ENCODE measurements around the gene LRP8.

Gene LRP8

GRCh38 chr1:53368314-53369033 lies 40.6 kb upstream of the LRP8 start:
- Histone ChIP-seq H3K23ac (ENCODE audit: low read depth, low read length, poor library complexity) (peak overlapping the region; percentile 23), H3K36me3 (replicated peaks in 1 of 2; ENCODE audit: control insufficient read depth in 2 of 2, insufficient read depth in 2 of 2, low read length in 2 of 2) (no peaks in the 10 kb centered on the region), H3K27ac (replicated peaks; ENCODE audit: low read length) (no peak overlapping the region), H3K4me2 (ENCODE audit: insufficient read depth, low read length, poor library complexity, severe bottlenecking) (no peak overlapping the region), H3K27me3 (ENCODE audit: control insufficient read depth in 3 of 3, insufficient read depth in 3 of 3, low read depth in 1 of 3, low read length in 3 of 3) (peaks cover 0 to 40% (median 0%) of the 10 kb centered on the region in 3 experiments), H3K4ac (ENCODE audit: low read length) (no peak overlapping the region), H3K79me1 (ENCODE audit: low read depth, low read length) (no peaks in the 10 kb centered on the region), H3K9ac (ENCODE audit: low read depth, low read length, poor library complexity) (no peak overlapping the region), H3K14ac (ENCODE audit: low read length) (peak overlapping the region; percentile 91), H3K4me1 (ENCODE audit: control insufficient read depth in 2 of 2, insufficient read depth in 1 of 2, low read depth in 1 of 2, low read length in 2 of 2) (no peaks in the 10 kb centered on the region), H2BK12ac (ENCODE audit: low read length) (no peak overlapping the region), H3K18ac (ENCODE audit: low read length) (peak overlapping the region; percentile 72), H2AFZ (ENCODE audit: low read length) (no peak overlapping the region), H3K4me3 (ENCODE audit: low read length in 2 of 2) (no peak overlapping the region), H2BK120ac (ENCODE audit: low read depth, low read length) (no peak overlapping the region), H2AK5ac (ENCODE audit: low read depth, low read length) (peak overlapping the region; percentile 91), H3K9me3 (replicated peaks in 1 of 2; ENCODE audit: control insufficient read depth in 2 of 2, insufficient read depth in 1 of 2, low read depth in 1 of 2, low read length in 2 of 2) (no peaks in the 10 kb centered on the region), H2BK5ac (ENCODE audit: low read length) (no peak overlapping the region), H4K91ac (ENCODE audit: low read depth, low read length, poor library complexity) (no peak overlapping the region), H4K8ac (ENCODE audit: low read depth, low read length) (no peak overlapping the region), H2BK15ac (ENCODE audit: low read length) (peak overlapping the region; percentile 70)
- no peak for DNase-seq (ENCODE audit: low spot score)
- WGBS, 2 donors (ENCODE audit: extremely low coverage in 2 of 2, insufficient read length in 2 of 2, insufficient replicate concordance in 1 of 2) = no CpG with 5 or more reads among the region's 14 CpGs

- H2BK5ac ChIP-seq (ENCODE audit: low read length) = no peak overlapping the region
- no peak overlapping the region for H3K9ac ChIP-seq (ENCODE audit: low read depth, low read length, poor library complexity)
- H3K27ac ChIP-seq (replicated peaks; ENCODE audit: low read length) = no peak overlapping the region
- H2AK5ac ChIP-seq (ENCODE audit: low read depth, low read length) = no peak overlapping the region
- peaks cover 0 to 40% (median 0%) of the 10 kb centered on the region in 3 experiments for H3K27me3 ChIP-seq (ENCODE audit: control insufficient read depth in 3 of 3, insufficient read depth in 3 of 3, low read depth in 1 of 3, low read length in 3 of 3)
- no peak overlapping the region for H3K23ac ChIP-seq (ENCODE audit: low read depth, low read length, poor library complexity)
- no peak overlapping the region for H2BK15ac ChIP-seq (ENCODE audit: low read length)
- no peaks in the 10 kb centered on the region for H3K79me1 ChIP-seq (ENCODE audit: low read depth, low read length)
- H3K4me1 ChIP-seq (ENCODE audit: control insufficient read depth in 2 of 2, insufficient read depth in 1 of 2, low read depth in 1 of 2, low read length in 2 of 2) = peaks cover 0 to 2% of the 10 kb centered on the region in 2 donors
- peaks cover 0 to 2% of the 10 kb centered on the region in 2 donors for H3K9me3 ChIP-seq (replicated peaks in 1 of 2; ENCODE audit: control insufficient read depth in 2 of 2, insufficient read depth in 1 of 2, low read depth in 1 of 2, low read length in 2 of 2)
- H3K4me3 ChIP-seq (ENCODE audit: low read length in 2 of 2) = no peak overlapping the region
- H3K4ac ChIP-seq (ENCODE audit: low read length) = no peak overlapping the region
- no peak for DNase-seq (ENCODE audit: low spot score)
- H4K8ac ChIP-seq (ENCODE audit: low read depth, low read length) = no peak overlapping the region
- H2BK120ac ChIP-seq (ENCODE audit: low read depth, low read length) = no peak overlapping the region
- H2AFZ ChIP-seq (ENCODE audit: low read length) = no peak overlapping the region
- no peak overlapping the region for H2BK12ac ChIP-seq (ENCODE audit: low read length)
- WGBS, 2 donors (ENCODE audit: extremely low coverage in 2 of 2, insufficient read length in 2 of 2, insufficient replicate concordance in 1 of 2) = no CpG with 5 or more reads among the region's 7 CpGs
- H3K14ac ChIP-seq (ENCODE audit: low read length) = no peak overlapping the region
- H3K4me2 ChIP-seq (ENCODE audit: insufficient read depth, low read length, poor library complexity, severe bottlenecking) = no peak overlapping the region
- H3K36me3 ChIP-seq (replicated peaks in 1 of 2; ENCODE audit: control insufficient read depth in 2 of 2, insufficient read depth in 2 of 2, low read length in 2 of 2) = no peaks in the 10 kb centered on the region
- H4K91ac ChIP-seq (ENCODE audit: low read depth, low read length, poor library complexity) = no peak overlapping the region
- no peak overlapping the region for H3K18ac ChIP-seq (ENCODE audit: low read length)
These were observed 39.8 kb upstream of the LRP8 start for GRCh38 chr1:53367503-53368313.

GRCh38 chr1:53366901-53367502 lies 39.1 kb upstream of the LRP8 start:
- H3K9ac ChIP-seq (ENCODE audit: low read depth, low read length, poor library complexity) = no peak overlapping the region
- no peak overlapping the region for H2AFZ ChIP-seq (ENCODE audit: low read length)
- no peak overlapping the region for H4K91ac ChIP-seq (ENCODE audit: low read depth, low read length, poor library complexity)
- peaks cover 0 to 2% of the 10 kb centered on the region in 2 donors for H3K9me3 ChIP-seq (replicated peaks in 1 of 2; ENCODE audit: control insufficient read depth in 2 of 2, insufficient read depth in 1 of 2, low read depth in 1 of 2, low read length in 2 of 2)
- H3K4ac ChIP-seq (ENCODE audit: low read length) = no peak overlapping the region
- peaks cover 0 to 36% (median 0%) of the 10 kb centered on the region in 3 experiments for H3K27me3 ChIP-seq (ENCODE audit: control insufficient read depth in 3 of 3, insufficient read depth in 3 of 3, low read depth in 1 of 3, low read length in 3 of 3)
- no peak for DNase-seq (ENCODE audit: low spot score)
- H2AK5ac ChIP-seq (ENCODE audit: low read depth, low read length) = no peak overlapping the region
- H3K18ac ChIP-seq (ENCODE audit: low read length) = no peak overlapping the region
- H3K4me2 ChIP-seq (ENCODE audit: insufficient read depth, low read length, poor library complexity, severe bottlenecking) = no peak overlapping the region
- no peak overlapping the region for H3K4me3 ChIP-seq (ENCODE audit: low read length in 2 of 2)
- H3K14ac ChIP-seq (ENCODE audit: low read length) = no peak overlapping the region
- no peak overlapping the region for H2BK5ac ChIP-seq (ENCODE audit: low read length)
- H2BK12ac ChIP-seq (ENCODE audit: low read length) = no peak overlapping the region
- no peak overlapping the region for H3K27ac ChIP-seq (replicated peaks; ENCODE audit: low read length)
- H3K79me1 ChIP-seq (ENCODE audit: low read depth, low read length) = no peaks in the 10 kb centered on the region
- H3K23ac ChIP-seq (ENCODE audit: low read depth, low read length, poor library complexity) = no peak overlapping the region
- no peaks in the 10 kb centered on the region for H3K36me3 ChIP-seq (replicated peaks in 1 of 2; ENCODE audit: control insufficient read depth in 2 of 2, insufficient read depth in 2 of 2, low read length in 2 of 2)
- H3K4me1 ChIP-seq (ENCODE audit: control insufficient read depth in 2 of 2, insufficient read depth in 1 of 2, low read depth in 1 of 2, low read length in 2 of 2) = peaks cover 0 to 8% of the 10 kb centered on the region in 2 donors
- WGBS, 2 donors (ENCODE audit: extremely low coverage in 2 of 2, insufficient read length in 2 of 2, insufficient replicate concordance in 1 of 2) = no CpG with 5 or more reads among the region's 12 CpGs
- H2BK120ac ChIP-seq (ENCODE audit: low read depth, low read length) = no peak overlapping the region
- no peak overlapping the region for H2BK15ac ChIP-seq (ENCODE audit: low read length)
- H4K8ac ChIP-seq (ENCODE audit: low read depth, low read length) = no peak overlapping the region

Data from neuronal stem cell (in vitro differentiated cells).